AG04450 (cell line): ENCODE measurements around the gene SIT1. TPM values are rescaled to one million over a fixed set of nuclear protein-coding genes. Genes with fewer than 3 reads are reported as not detected.

Experiments used
- CTCF ChIA-PET: fragments of 300-600, 350-600 bp; formaldehyde crosslinking; extraction: SDS; loops from one replicate; lab custom pipeline; 2022; ENCODE audit warnings: antibody characterized with exemption, inconsistent platforms; lab: Charles Lee
- POLR2A ChIA-PET: fragments of 350-600 bp; formaldehyde crosslinking; extraction: SDS; loops from one replicate; lab custom pipeline; 2021; ENCODE audit warnings: antibody characterized with exemption, inconsistent platforms; lab: Yijun Ruan, JAX
- DNase-seq: peaks from one replicate; pipeline ENCODE4 v3.0.0-alpha.2; 2011; ENCODE audit warnings: low read depth, low spot score
- H3K27ac ChIP-seq: one replicate; pipeline ENCODE4 v1.5.1; 2012; ENCODE audit warnings: low read depth, low read length, control low read depth
- H3K27me3 ChIP-seq: one replicate; pipeline ENCODE4 v1.6.0; 2012; ENCODE audit warnings: low read length; ENCODE audit not compliant: control insufficient read depth, insufficient read depth
- H3K4me3 ChIP-seq: 2 replicates; pipeline ENCODE4 v1.5.1; 2011; ENCODE audit warnings: mild to moderate bottlenecking, low read depth, low read length, control low read depth
- H3K9me3 ChIP-seq: 2 replicates; pipeline ENCODE4 v1.5.1; 2012; ENCODE audit warnings: low read length; ENCODE audit not compliant: control insufficient read depth, insufficient read depth
- polyA plus RNA-seq: library from polyadenylated mRNA; depleted of rRNA; stranded (reverse); fragments of >200 nt; gene quantifications from 2 replicates; pipeline ENCODE4 v1.2.3, GENCODE V29; 2011
- TF ChIP-seq, protein P1 (sequence below): IDR thresholded peaks from 2 replicates; pipeline ENCODE4 v1.5.1; 2011; ENCODE audit warnings: low read depth, low read length, control low read depth, inconsistent platforms

The SIT1 gene
- polyA plus RNA-seq, 1 experiment = not detected

DNA sequence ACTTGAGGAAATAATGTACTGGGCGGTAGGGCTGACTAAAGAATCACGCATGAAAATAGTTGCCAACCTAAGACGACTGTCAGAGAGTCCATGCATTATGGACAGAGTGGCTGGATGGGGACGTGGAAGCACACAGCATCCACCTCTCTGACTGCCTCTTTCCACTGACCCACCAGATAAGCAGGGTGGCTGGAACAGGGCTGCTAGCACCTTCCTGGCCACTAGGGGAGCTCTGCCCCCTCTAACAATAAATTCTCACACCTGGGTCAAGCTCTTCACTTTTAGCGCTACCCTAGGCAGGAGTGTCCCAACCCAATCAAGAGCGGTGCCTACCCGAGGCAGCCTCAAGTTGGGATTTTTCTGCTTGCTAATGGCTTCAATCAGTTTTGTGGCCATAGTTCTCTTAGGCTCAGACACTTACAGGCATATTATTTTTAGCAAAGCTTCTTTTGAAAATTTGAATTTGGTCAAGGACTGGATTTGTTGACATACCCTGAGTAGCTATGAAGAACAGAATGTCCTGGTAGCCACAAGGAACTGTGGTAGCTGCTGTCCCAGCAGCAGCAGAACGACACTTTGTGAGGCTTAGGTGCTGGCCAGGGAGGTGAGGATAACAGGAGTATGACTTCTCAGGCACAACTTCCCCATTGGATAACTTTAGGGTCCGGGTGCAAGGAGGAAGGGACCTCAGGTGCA is 45.9 kb upstream of the SIT1 start:
- POLR2A ChIA-PET = interaction anchor here (0.7 to 3.8 kb wide), 13 partner anchors 9 to 49 kb away, joined by 3 to 34 read pairs (median 6); partner anchors contain the start of genes ARHGEF39, CCDC107, CREB3 and RMRP
- Histone ChIP-seq H3K27ac (no peak overlapping the region), H3K4me3 (no peak overlapping the region), H3K9me3 (no peaks in the 10 kb centered on the region), H3K27me3 (no peaks in the 10 kb centered on the region)
- CTCF ChIA-PET = interaction anchor here (0.6 to 4.4 kb wide), 22 partner anchors 11 to 143 kb away, joined by 3 to 48 read pairs (median 8); partner anchors contain the start of genes ARHGEF39, CA9, CCDC107 and RMRP
- DNase-seq = no peak
- TF ChIP-seq, protein P1, sequence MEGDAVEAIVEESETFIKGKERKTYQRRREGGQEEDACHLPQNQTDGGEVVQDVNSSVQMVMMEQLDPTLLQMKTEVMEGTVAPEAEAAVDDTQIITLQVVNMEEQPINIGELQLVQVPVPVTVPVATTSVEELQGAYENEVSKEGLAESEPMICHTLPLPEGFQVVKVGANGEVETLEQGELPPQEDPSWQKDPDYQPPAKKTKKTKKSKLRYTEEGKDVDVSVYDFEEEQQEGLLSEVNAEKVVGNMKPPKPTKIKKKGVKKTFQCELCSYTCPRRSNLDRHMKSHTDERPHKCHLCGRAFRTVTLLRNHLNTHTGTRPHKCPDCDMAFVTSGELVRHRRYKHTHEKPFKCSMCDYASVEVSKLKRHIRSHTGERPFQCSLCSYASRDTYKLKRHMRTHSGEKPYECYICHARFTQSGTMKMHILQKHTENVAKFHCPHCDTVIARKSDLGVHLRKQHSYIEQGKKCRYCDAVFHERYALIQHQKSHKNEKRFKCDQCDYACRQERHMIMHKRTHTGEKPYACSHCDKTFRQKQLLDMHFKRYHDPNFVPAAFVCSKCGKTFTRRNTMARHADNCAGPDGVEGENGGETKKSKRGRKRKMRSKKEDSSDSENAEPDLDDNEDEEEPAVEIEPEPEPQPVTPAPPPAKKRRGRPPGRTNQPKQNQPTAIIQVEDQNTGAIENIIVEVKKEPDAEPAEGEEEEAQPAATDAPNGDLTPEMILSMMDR = peak; percentile 86

DNA sequence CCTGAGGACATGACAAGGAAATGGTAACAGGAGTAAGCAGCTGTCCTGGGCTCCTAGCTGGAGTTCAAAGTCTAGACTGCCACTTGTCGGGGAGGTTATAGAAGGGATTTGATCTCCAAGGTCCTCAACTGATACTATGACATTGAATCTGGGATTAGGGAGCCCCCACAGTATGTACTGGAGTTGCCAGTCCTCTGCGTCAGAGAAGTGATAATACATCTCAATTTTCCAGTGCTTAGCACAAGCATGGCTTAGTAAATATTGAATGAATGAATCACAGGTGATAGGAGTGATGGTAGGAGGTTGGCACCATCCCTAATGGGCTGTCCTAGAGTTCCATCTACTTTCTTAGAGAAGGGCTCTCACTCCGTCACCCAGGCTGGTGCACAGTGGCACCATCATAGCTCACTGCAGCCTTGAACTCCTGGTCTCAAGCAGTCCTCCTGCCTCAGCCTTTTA is 45.2 kb upstream of the SIT1 start:
- ChIA-PET POLR2A (interaction anchor here (0.6 to 3.8 kb wide), 14 partner anchors 8 to 698 kb away, joined by 3 to 34 read pairs (median 6); partner anchors contain the start of genes ARHGEF39, CCDC107, CREB3 and RMRP), CTCF (interaction anchor here (0.7 to 4.4 kb wide), 19 partner anchors 10 to 74 kb away, joined by 3 to 48 read pairs (median 10); partner anchors contain the start of genes ARHGEF39, CA9, CCDC107 and RMRP)
- H3K27ac ChIP-seq = no peak overlapping the region
- no peaks in the 10 kb centered on the region for H3K27me3 ChIP-seq
- DNase-seq = no peak
- no peaks in the 10 kb centered on the region for H3K9me3 ChIP-seq
- TF ChIP-seq, protein P1 = no peak
- no peak overlapping the region for H3K4me3 ChIP-seq

GRCh38 chr9:35691757-35692301 is 41.1 kb upstream of the SIT1 start:
- TF ChIP-seq, protein P1 = no peak
- CTCF ChIA-PET = interaction anchor here (2.8 kb wide), 1 partner anchor 31 kb away, joined by 10 read pairs; no protein-coding TSS in a partner anchor
- H3K9me3 ChIP-seq = no peaks in the 10 kb centered on the region; the same call in 1 of the 2 replicates
- peak overlapping the region; percentile 98; the same call in 1 of the 2 replicates for H3K4me3 ChIP-seq
- POLR2A ChIA-PET = interaction anchor here (0.7 to 9.1 kb wide), 10 partner anchors 12 to 40 kb away, joined by 3 to 101 read pairs (median 9); partner anchors contain the start of genes CCDC107, CREB3, RMRP and TLN1
- peak overlapping the region; percentile 97 for H3K27ac ChIP-seq
- DNase-seq = no peak
- no peaks in the 10 kb centered on the region for H3K27me3 ChIP-seq

GRCh38 chr9:35691334-35691650 is 40.6 kb upstream of the SIT1 start:
- Histone ChIP-seq H3K27me3 (no peaks in the 10 kb centered on the region), H3K27ac (peak overlapping the region; percentile 97), H3K4me3 (peak overlapping the region; percentile 98), H3K9me3 (no peaks in the 10 kb centered on the region; the same call in 1 of the 2 replicates)
- TF ChIP-seq, protein P1 = no peak
- DNase-seq = no peak
- ChIA-PET CTCF (interaction anchor here (0.6 to 2.8 kb wide), 3 partner anchors 27 to 36 kb away, joined by 3 to 10 read pairs (median 4); partner anchors contain the start of gene ARHGEF39), POLR2A (interaction anchor here (0.7 to 9.1 kb wide), 14 partner anchors 11 to 499 kb away, joined by 3 to 101 read pairs (median 8); partner anchors contain the start of genes CA9, CCDC107, CREB3 and RMRP)
